VCaP (cell line): ENCODE results near the gene GNE.
A peak's percentile ranks its signal among the peaks of the same experiment; 100 is the strongest.

Experiments used
- H3K27ac ChIP-seq: fragments of 450-650 bp; 2 replicates; pipeline ENCODE4 v1.5.1; 2017
- CTCF ChIP-seq: fragments of 450-650 bp; conservative IDR thresholded peaks from 2 replicates; pipeline ENCODE4 v1.5.1; 2017; ENCODE audit warnings: mild to moderate bottlenecking, moderate library complexity

GNE gene

GRCh38 chr9:36207546-36208012 is 50.7 kb downstream of the GNE start:
- no peak overlapping the region for H3K27ac ChIP-seq
- no peak for TF ChIP-seq CTCF

- no peak overlapping the region for H3K27ac ChIP-seq
- TF ChIP-seq CTCF, result no peak
Measured at GRCh38 chr9:36207016-36207415, 51.2 kb downstream of the GNE start.

- peak; percentile 64 for TF ChIP-seq CTCF
- no peak overlapping the region for H3K27ac ChIP-seq
Measured at GRCh38 chr9:36204906-36205547, 53.2 kb downstream of the GNE start.

GRCh38 chr9:36194326-36195000 is 63.8 kb downstream of the GNE start:
- no peak for TF ChIP-seq CTCF
- no peak overlapping the region for H3K27ac ChIP-seq

- TF ChIP-seq CTCF, result no peak
- peak overlapping the region; percentile 10; the same call in 1 of the 2 replicates for H3K27ac ChIP-seq
Measured at GRCh38 chr9:36193023-36193422, 65.2 kb downstream of the GNE start.

GRCh38 chr9:36192196-36192595 is 66.1 kb downstream of the GNE start:
- TF ChIP-seq CTCF, result no peak
- peak overlapping the region; percentile 93; the same call in 1 of the 2 replicates for H3K27ac ChIP-seq

GRCh38 chr9:36191686-36192085 is 66.6 kb downstream of the GNE start:
- peak overlapping the region; percentile 93 for H3K27ac ChIP-seq

More at GRCh38 chr9:36191686-36192085, 66.6 kb downstream of the GNE start:
- TF ChIP-seq CTCF, result no peak
